OCI-LY3 (cell line): ENCODE data around the gene YY1.
"Not testable (repeated sequence)": the region's sequence is repeated elsewhere in the genome, so short reads cannot be mapped to it uniquely, and the experiment has no call there.

Experiments
- H2AFZ ChIP-seq: fragments of 200-600, 300-600 bp; shearing (Covaris generic); 2 replicates; pipeline ENCODE4 v1.6.0; 2014; ENCODE audit warnings: antibody characterized with exemption, low read depth, low read length
- H3K27ac ChIP-seq: fragments of 200-600, 300-600 bp; sonication (generic); 2 replicates; pipeline ENCODE4 v1.5.1; 2014; ENCODE audit warnings: mild to moderate bottlenecking, low read length, moderate library complexity, mixed read lengths
- H3K27me3 ChIP-seq: fragments of 200-600, 300-600 bp; sonication (generic); 2 replicates; pipeline ENCODE4 v1.6.1; 2014; ENCODE audit warnings: low read depth, low read length, mixed read lengths
- H3K36me3 ChIP-seq: fragments of 200-600, 300-600 bp; sonication (generic); replicated peaks from 2 replicates; pipeline ENCODE3; 2014; ENCODE audit warnings: low read depth, low read length, mixed read lengths
- H3K4me1 ChIP-seq: fragments of 300-600, 200-600 bp; sonication (generic); 2 replicates; pipeline ENCODE4 v1.6.1; 2014; ENCODE audit warnings: low read length, mixed read lengths
- H3K4me2 ChIP-seq: fragments of 200-600, 300-600 bp; sonication (generic); 2 replicates; pipeline ENCODE4 v1.6.1; 2014; ENCODE audit warnings: low read length, mixed read lengths
- H3K4me3 ChIP-seq: fragments of 300-600, 200-600 bp; sonication (generic); 2 replicates; pipeline ENCODE4 v1.5.1; 2014; ENCODE audit warnings: antibody characterized with exemption, mild to moderate bottlenecking, low read length, moderate library complexity
- H3K79me2 ChIP-seq: fragments of 300-600, 200-600 bp; shearing (Covaris generic); 2 replicates; pipeline ENCODE4 v1.6.1; 2014; ENCODE audit warnings: mild to moderate bottlenecking, low read length, mixed read lengths
- H3K9ac ChIP-seq: fragments of 300-600, 200-600 bp; shearing (Covaris generic); 2 replicates; pipeline ENCODE4 v1.6.0; 2014; ENCODE audit warnings: mild to moderate bottlenecking, low read length, moderate library complexity
- H3K9me3 ChIP-seq: fragments of 200-600, 300-600 bp; shearing (Covaris generic); 2 replicates; pipeline ENCODE4 v1.6.1; 2014; ENCODE audit warnings: low read length, mixed read lengths; ENCODE audit not compliant: insufficient read depth
- H4K20me1 ChIP-seq: fragments of 200-600, 300-600 bp; sonication (generic); 2 replicates; pipeline ENCODE4 v1.6.1; 2016; ENCODE audit warnings: low read length, mixed read lengths; ENCODE audit not compliant: insufficient read depth
- CTCF ChIP-seq: fragments of 200-600, 300-600 bp; sonication (generic); IDR thresholded peaks from 2 replicates; pipeline ENCODE4 v1.5.1; 2014; ENCODE audit warnings: antibody characterized with exemption, low read length, low read depth
- EZH2phosphoT487 ChIP-seq: fragments of 200-600 bp; shearing (Covaris generic); IDR thresholded peaks from 2 replicates; pipeline ENCODE4 v1.6.1; 2018; ENCODE audit warnings: antibody characterized with exemption, mixed run types, low read depth

Gene YY1

GRCh38 chr14:100309028-100309737, 70.2 kb downstream of the YY1 start:
- no peak for TF ChIP-seq CTCF
- TF ChIP-seq EZH2phosphoT487, result no peak
- Histone ChIP-seq H3K36me3 (no peaks in the 10 kb centered on the region), H3K9me3 (no peaks in the 10 kb centered on the region), H3K79me2 (no peaks in the 10 kb centered on the region), H3K4me1 (peaks cover 13% of the 10 kb centered on the region; the same call in 1 of the 2 replicates), H4K20me1 (no peaks in the 10 kb centered on the region), H3K27me3 (no peaks in the 10 kb centered on the region), H3K9ac (no peak overlapping the region), H2AFZ (no peak overlapping the region), H3K4me3 (no peak overlapping the region), H3K4me2 (no peak overlapping the region), H3K27ac (no peak overlapping the region)

- not testable (repeated sequence) for H3K9ac ChIP-seq, H3K79me2 ChIP-seq, H3K9me3 ChIP-seq, H3K27ac ChIP-seq, H3K27me3 ChIP-seq, H3K36me3 ChIP-seq, H3K4me3 ChIP-seq, H4K20me1 ChIP-seq
- Histone ChIP-seq H3K4me2 (peak overlapping the region; percentile 25), H2AFZ (peak overlapping the region; percentile 9; the same call in 1 of the 2 replicates), H3K4me1 (peaks cover 13% of the 10 kb centered on the region; the same call in 1 of the 2 replicates)
These were observed 73.3 kb downstream of the YY1 start for GRCh38 chr14:100312110-100312876.

GRCh38 chr14:100312877-100313400, 74.0 kb downstream of the YY1 start:
- H3K4me1 ChIP-seq, result peaks cover 19% of the 10 kb centered on the region

More at GRCh38 chr14:100312877-100313400, 74.0 kb downstream of the YY1 start:
- Histone ChIP-seq H3K27me3 (no peaks in the 10 kb centered on the region), H3K9ac (no peak overlapping the region), H3K79me2 (no peaks in the 10 kb centered on the region), H3K36me3 (no peaks in the 10 kb centered on the region), H3K4me3 (no peak overlapping the region), H2AFZ (peak overlapping the region; percentile 9; the same call in 1 of the 2 replicates), H3K9me3 (no peaks in the 10 kb centered on the region), H4K20me1 (no peaks in the 10 kb centered on the region), H3K4me2 (no peak overlapping the region), H3K27ac (no peak overlapping the region)
- TF ChIP-seq CTCF (no peak), EZH2phosphoT487 (no peak)
